GM12878 (cell line): ENCODE measurements around the gene MDFIC. TPM values are rescaled to one million over a fixed set of nuclear protein-coding genes. Genes with fewer than 3 reads are reported as not detected.
A peak's percentile ranks its signal among the peaks of the same experiment; 100 is the strongest.

Experiments used
- ATAC-seq: fragments of 200-7000 bp; cut with Tn5 transposase; 3 replicates; pipeline ENCODE4 v1.9.1; 2020; ENCODE audit warnings: mild to moderate bottlenecking, moderate library complexity
- BruUV-seq: library from RNA; stranded (reverse); fragments of 400-500 nt; replicated peaks from 2 replicates; lab custom pipeline; 2021; lab: Mats Ljungman, UMichigan
- CTCF ChIA-PET: fragments of 300-600 bp; sonication (Branson Sonifier 250); formaldehyde crosslinking; extraction: SDS; loops from one replicate; lab custom pipeline; 2021; ENCODE audit warnings: inconsistent platforms; lab: Yijun Ruan, JAX
- POLR2A ChIA-PET: fragments of 350-600 bp; formaldehyde crosslinking; extraction: SDS; loops from one replicate; lab custom pipeline; 2021; ENCODE audit warnings: inconsistent platforms; lab: Charles Lee
- RAD21 ChIA-PET: fragments of 300-600 bp; sonication (Branson Sonifier 250); formaldehyde crosslinking; loops from one replicate; lab custom pipeline; 2023; ENCODE audit warnings: antibody characterized with exemption; ENCODE audit not compliant: unreplicated experiment; lab: Charles Lee
- SMC1A ChIA-PET: fragments of 300-600 bp; sonication (Branson Sonifier 250); formaldehyde crosslinking; loops from one replicate; lab custom pipeline; 2023; ENCODE audit not compliant: unreplicated experiment, uncharacterized antibody; lab: Charles Lee
- DNase-seq: peaks from one replicate; pipeline ENCODE4 v3.0.0-alpha.2; 2011; ENCODE audit warnings: low read depth, low spot score
- FAIRE-seq: peaks from 3 replicates; lab custom pipeline; 2011; peaks lifted over from hg19 to GRCh38; lab: Jason Lieb, UNC
- H2AFZ ChIP-seq: 2 replicates; pipeline ENCODE4 v1.6.0; 2011; ENCODE audit warnings: low read depth, low read length, control low read depth; ENCODE audit not compliant: control insufficient read depth
- H3K27ac ChIP-seq: 2 replicates; pipeline ENCODE4 v1.5.1; 2011; ENCODE audit warnings: control low read depth; ENCODE audit not compliant: control insufficient read depth, insufficient read depth
- H3K27me3 ChIP-seq, 2 experiments: replicated peaks in 1 of 2; 2 replicates each; pipeline versions ENCODE4 v1.6.0 to v1.6.1; 2011; ENCODE audit warnings: low read length in 1 of 2; ENCODE audit not compliant: control insufficient read depth in 2 of 2, insufficient read depth in 2 of 2
- H3K36me3 ChIP-seq, 2 experiments: 2 replicates each; pipeline ENCODE4 v1.5.1; 2011; ENCODE audit warnings: low read length in 1 of 2; ENCODE audit not compliant: control insufficient read depth in 2 of 2, insufficient read depth in 2 of 2
- H3K4me1 ChIP-seq: 2 replicates; pipeline ENCODE4 v1.6.1; 2011; ENCODE audit warnings: mild to moderate bottlenecking, low read length, moderate library complexity, mixed read lengths; ENCODE audit not compliant: control insufficient read depth, insufficient read depth
- H3K4me2 ChIP-seq: 2 replicates; pipeline ENCODE4 v1.6.0; 2011; ENCODE audit warnings: control low read depth; ENCODE audit not compliant: control insufficient read depth, insufficient read depth
- H3K4me3 ChIP-seq: fragments of 200-600 bp; sonication (generic); 2 replicates; pipeline ENCODE4 v1.5.1; 2016
- H3K79me2 ChIP-seq: 2 replicates; pipeline ENCODE4 v1.6.0; 2011; ENCODE audit warnings: low read length; ENCODE audit not compliant: control insufficient read depth, insufficient read depth
- H3K9ac ChIP-seq: 2 replicates; pipeline ENCODE4 v1.8.0; 2011; ENCODE audit warnings: low read length, control low read depth, mixed read lengths; ENCODE audit not compliant: control insufficient read depth, insufficient read depth
- H3K9me3 ChIP-seq: replicated peaks from 3 replicates; pipeline ENCODE4 v1.5.1; 2011; ENCODE audit warnings: mild to moderate bottlenecking, low read length; ENCODE audit not compliant: control insufficient read depth, insufficient read depth
- H4K20me1 ChIP-seq: 2 replicates; pipeline ENCODE4 v1.6.0; 2011; ENCODE audit not compliant: control insufficient read depth, insufficient read depth
- EED ChIP-seq: sonication (generic); IDR thresholded peaks from 2 replicates; pipeline ENCODE4 v1.6.1; 2016; ENCODE audit warnings: antibody characterized with exemption, low read depth
- EGR1 ChIP-seq, 2 experiments: IDR thresholded peaks; 1 replicate in 1 of 2; 2 replicates in 1 of 2; pipeline ENCODE4 v1.6.1; 2011 to 2012; ENCODE audit warnings: low read depth in 2 of 2, low read length in 2 of 2, borderline replicate concordance in 1 of 2, mild to moderate bottlenecking in 1 of 2, moderate library complexity in 1 of 2
- EP300 ChIP-seq, 2 experiments: fragments of 150-350 bp in 1 of 2; IDR thresholded peaks; 2 replicates each; pipeline ENCODE4 v1.6.1; 2011 to 2012; ENCODE audit warnings: low read depth in 2 of 2, low read length in 2 of 2, borderline replicate concordance in 1 of 2, improper control_type of control experiment in 1 of 2, inconsistent platforms in 1 of 2; ENCODE audit not compliant: control insufficient read depth in 1 of 2
- ETV6 ChIP-seq, 2 experiments: fragments of 450-650 bp in 1 of 2; IDR thresholded peaks in 1 of 2; conservative IDR thresholded peaks in 1 of 2; 2 replicates each; pipeline ENCODE4 v1.6.1; 2014; ENCODE audit warnings: antibody characterized with exemption in 1 of 2, borderline replicate concordance in 1 of 2, low read depth in 1 of 2, mild to moderate bottlenecking in 1 of 2, moderate library complexity in 1 of 2
- GABPA ChIP-seq: IDR thresholded peaks from 2 replicates; pipeline ENCODE4 v1.6.1; 2014; ENCODE audit warnings: antibody characterized with exemption, low read depth, mild to moderate bottlenecking, inconsistent platforms
- HDAC6 ChIP-seq: fragments of 200-600 bp; sonication (generic); IDR thresholded peaks from one replicate; pipeline ENCODE4 v1.8.0; 2017; ENCODE audit warnings: antibody characterized with exemption; ENCODE audit not compliant: unreplicated experiment
- MYB ChIP-seq: fragments of 150-350 bp; IDR thresholded peaks from 2 replicates; pipeline ENCODE4 v1.6.1; 2014; ENCODE audit warnings: mild to moderate bottlenecking, low read depth, low read length, borderline replicate concordance
- NR2C1 ChIP-seq: fragments of 450-650 bp; IDR thresholded peaks from 2 replicates; pipeline ENCODE4 v1.6.1; 2017; ENCODE audit warnings: antibody characterized with exemption, mild to moderate bottlenecking, moderate library complexity
- POLR2A ChIP-seq: IDR thresholded peaks from 2 replicates; pipeline ENCODE4 v1.6.1; 2011; ENCODE audit warnings: low read depth, mild to moderate bottlenecking, low read length
- RFX5 ChIP-seq: IDR thresholded peaks from 2 replicates; pipeline ENCODE4 v1.6.1; 2011; ENCODE audit warnings: low read depth, low read length, improper control_type of control experiment
- SIN3A ChIP-seq: IDR thresholded peaks from 2 replicates; pipeline ENCODE4 v1.6.1; 2012; ENCODE audit warnings: low read depth, low read length, improper control_type of control experiment
- SMAD1 ChIP-seq: fragments of 450-650 bp; IDR thresholded peaks from 2 replicates; pipeline ENCODE4 v1.6.1; 2018; ENCODE audit warnings: mild to moderate bottlenecking, low read depth; ENCODE audit not compliant: partially characterized antibody
- SPI1 ChIP-seq: IDR thresholded peaks from 2 replicates; pipeline ENCODE4 v1.6.1; 2011; ENCODE audit warnings: low read depth, mild to moderate bottlenecking, low read length, moderate library complexity, borderline replicate concordance; ENCODE audit not compliant: insufficient read depth
- SREBF2 ChIP-seq: IDR thresholded peaks from 2 replicates; pipeline ENCODE4 v1.6.1; 2012; ENCODE audit warnings: mild to moderate bottlenecking, low read length
- ZNF622 ChIP-seq: fragments of 450-650 bp; IDR thresholded peaks from 2 replicates; pipeline ENCODE4 v1.6.1; 2017; ENCODE audit warnings: mild to moderate bottlenecking, inconsistent platforms
- ZZZ3 ChIP-seq: IDR thresholded peaks from 2 replicates; pipeline ENCODE4 v1.6.1; 2011; ENCODE audit warnings: low read depth; ENCODE audit not compliant: control insufficient read depth, insufficient read length
- WGBS: methylation state at CpG from one replicate; pipeline ENCODE4 v1.1.6; 2016; ENCODE audit warnings: low lambda C conversion rate; ENCODE audit not compliant: insufficient replicate concordance, insufficient coverage; ENCODE audit errors: missing lambda C conversion rate; 5-methylcytosine and 5-hydroxymethylcytosine counted together
- in situ Hi-C: fragments of 300-500 bp; cut with MboI; formaldehyde crosslinking; loops from 9 replicates; pipeline ENCODE4 v1.14.3; 2018; ENCODE audit warnings: mixed read lengths
- intact Hi-C: fragments of 100-400 bp; cut with micrococcal nuclease; formaldehyde crosslinking; loops from one replicate; pipeline ENCODE4 v1.14.2; 2022; ENCODE audit not compliant: unreplicated experiment
- polyA plus RNA-seq, 11 experiments: library from polyadenylated mRNA; depleted of rRNA in 4 of 11; unstranded in 6 of 11; stranded (reverse) in 5 of 11; fragments of >200 nt; fragmentation: Nextera tagmentation in 4 of 11; fragmentation: Illumina TruSeq in 1 of 11; extraction: Ambion mirVana in 4 of 11; extraction: Trizol in 1 of 11; gene quantifications; 1 replicate in 1 of 11; 2 replicates in 10 of 11; pipeline versions ENCODE4 v1.2.1 to v1.2.3, GENCODE V29; 2011 to 2016; ENCODE audit warnings: inconsistent platforms in 2 of 11, missing spikeins in 2 of 11, low read depth in 1 of 11
- total RNA-seq, 4 experiments: library from RNA; depleted of rRNA in 3 of 4; stranded (reverse); fragments of >200 nt in 3 of 4; fragmentation: Illumina TruSeq in 1 of 4; extraction: Trizol in 1 of 4; gene quantifications; 2 replicates each; pipeline versions ENCODE4 v1.2.1 to v1.2.3, GENCODE V29; 2013 to 2021
- TF ChIP-seq, protein P1 (sequence below): fragments of 150-350 bp; IDR thresholded peaks from 2 replicates; pipeline ENCODE4 v1.6.1; 2014; ENCODE audit warnings: mild to moderate bottlenecking, low read depth, low read length
- TF ChIP-seq, protein P2 (sequence below): IDR thresholded peaks from 2 replicates; pipeline ENCODE4 v1.6.1; 2011; ENCODE audit warnings: borderline replicate concordance, low read depth, mild to moderate bottlenecking, moderate library complexity, low read length; ENCODE audit not compliant: insufficient read depth, poor library complexity, severe bottlenecking
- TF ChIP-seq, protein P3 (sequence below): fragments of 450-650 bp; IDR thresholded peaks from 2 replicates; pipeline ENCODE4 v1.6.1; 2016; ENCODE audit warnings: mild to moderate bottlenecking
- TF ChIP-seq, protein P4 (sequence below): fragments of 450-650 bp; IDR thresholded peaks from 2 replicates; pipeline ENCODE4 v1.6.1; 2014; ENCODE audit warnings: mild to moderate bottlenecking

Gene MDFIC
- total and polyA plus RNA-seq, 10 of the 15 experiments (the other 5 are each of a cell fraction or from before 2014, with no cell fraction given): 7.3 to 58.4 (median 40.0) TPM

DNA sequence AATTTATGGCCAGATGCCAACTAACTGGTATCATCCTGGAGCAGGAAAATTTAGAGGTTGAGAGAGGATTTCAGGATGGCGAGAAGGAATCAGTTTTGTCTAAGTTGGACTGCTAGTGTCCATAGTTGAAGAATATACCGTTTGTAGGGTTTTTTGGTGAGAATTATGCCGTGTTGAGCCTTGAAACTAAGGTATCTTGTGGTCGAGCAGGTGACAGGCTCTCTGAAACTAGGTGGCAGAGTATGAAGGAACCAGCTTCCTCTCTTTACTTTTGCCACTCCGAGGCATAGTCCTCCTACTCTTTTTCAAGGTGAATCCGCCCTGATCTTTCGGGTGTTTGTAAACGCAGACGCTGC is 9.7 kb downstream of the MDFIC start:
- Histone ChIP-seq H3K79me2 (peaks cover 98% of the 10 kb centered on the region), H3K4me2 (peak overlapping the region; percentile 92), H3K27ac (peak overlapping the region; percentile 92), H3K36me3 (no peaks in the 10 kb centered on the region), H3K9ac (peak overlapping the region; percentile 33), H3K4me3 (peak overlapping the region; percentile 62), H3K4me1 (peaks cover 29% of the 10 kb centered on the region), H3K27me3 (no peaks in the 10 kb centered on the region), H4K20me1 (no peaks in the 10 kb centered on the region), H3K9me3 (no peaks in the 10 kb centered on the region), H2AFZ (no peak overlapping the region)
- ChIA-PET POLR2A (interaction anchor here (1.3 to 3.2 kb wide), 2 partner anchors 7 to 13 kb away, joined by 8 to 19 read pairs; no protein-coding TSS in a partner anchor), SMC1A (interaction anchor here (0.9 to 15.8 kb wide), 12 partner anchors 7 to 286 kb away, joined by 3 to 154 read pairs (median 5); partner anchors contain the start of gene MDFIC), CTCF (interaction anchor here (1.3 to 3.0 kb wide), 4 partner anchors 7 to 66 kb away, joined by 3 to 26 read pairs (median 12); no protein-coding TSS in a partner anchor), RAD21 (interaction anchor here (1.3 to 7.3 kb wide), 8 partner anchors 7 to 70 kb away, joined by 3 to 80 read pairs (median 6); no protein-coding TSS in a partner anchor)
- DNase-seq (no peak), ATAC-seq (peak; percentile 76), FAIRE-seq (peak; percentile 90)
- under 1% methylated on average over 9 of the region's 9 CpGs for WGBS
- in situ Hi-C loops: no loop called here
- no TSS peak for BruUV-seq
- intact Hi-C loops: no loop called here
- TF ChIP-seq, protein P1, sequence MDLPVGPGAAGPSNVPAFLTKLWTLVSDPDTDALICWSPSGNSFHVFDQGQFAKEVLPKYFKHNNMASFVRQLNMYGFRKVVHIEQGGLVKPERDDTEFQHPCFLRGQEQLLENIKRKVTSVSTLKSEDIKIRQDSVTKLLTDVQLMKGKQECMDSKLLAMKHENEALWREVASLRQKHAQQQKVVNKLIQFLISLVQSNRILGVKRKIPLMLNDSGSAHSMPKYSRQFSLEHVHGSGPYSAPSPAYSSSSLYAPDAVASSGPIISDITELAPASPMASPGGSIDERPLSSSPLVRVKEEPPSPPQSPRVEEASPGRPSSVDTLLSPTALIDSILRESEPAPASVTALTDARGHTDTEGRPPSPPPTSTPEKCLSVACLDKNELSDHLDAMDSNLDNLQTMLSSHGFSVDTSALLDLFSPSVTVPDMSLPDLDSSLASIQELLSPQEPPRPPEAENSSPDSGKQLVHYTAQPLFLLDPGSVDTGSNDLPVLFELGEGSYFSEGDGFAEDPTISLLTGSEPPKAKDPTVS: no peak
- TF ChIP-seq EP300 (IDR thresholded peaks at IDR 0.05; ENCODE audit: borderline replicate concordance in 1 of 2, control insufficient read depth in 1 of 2, low read depth in 2 of 2, low read length in 2 of 2) (peak; percentile 10 to 54; a peak in 2 of 4 replicates), ZNF622 (no peak), EGR1 (IDR thresholded peaks at IDR 0.05; ENCODE audit: borderline replicate concordance in 1 of 2, low read depth in 2 of 2, low read length in 2 of 2) (no peak), SPI1 (peak; percentile 75), GABPA (no peak), HDAC6 (no peak), SIN3A (no peak), SREBF2 (no peak), ZZZ3 (no peak), ETV6 (conservative IDR thresholded peaks at IDR 0.05 in 1 of 2, IDR thresholded peaks at IDR 0.05 in 1 of 2; ENCODE audit: borderline replicate concordance in 1 of 2, low read depth in 1 of 2) (peak in 1 of 2 experiments; percentile 66; a peak in 2 of 4 replicates), NR2C1 (no peak), RFX5 (no peak), EED (peak; percentile 78), MYB (no peak), POLR2A (no peak), SMAD1 (no peak)
- TF ChIP-seq, protein P2, sequence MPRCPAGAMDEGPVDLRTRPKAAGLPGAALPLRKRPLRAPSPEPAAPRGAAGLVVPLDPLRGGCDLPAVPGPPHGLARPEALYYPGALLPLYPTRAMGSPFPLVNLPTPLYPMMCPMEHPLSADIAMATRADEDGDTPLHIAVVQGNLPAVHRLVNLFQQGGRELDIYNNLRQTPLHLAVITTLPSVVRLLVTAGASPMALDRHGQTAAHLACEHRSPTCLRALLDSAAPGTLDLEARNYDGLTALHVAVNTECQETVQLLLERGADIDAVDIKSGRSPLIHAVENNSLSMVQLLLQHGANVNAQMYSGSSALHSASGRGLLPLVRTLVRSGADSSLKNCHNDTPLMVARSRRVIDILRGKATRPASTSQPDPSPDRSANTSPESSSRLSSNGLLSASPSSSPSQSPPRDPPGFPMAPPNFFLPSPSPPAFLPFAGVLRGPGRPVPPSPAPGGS: no peak
- TF ChIP-seq, protein P3, sequence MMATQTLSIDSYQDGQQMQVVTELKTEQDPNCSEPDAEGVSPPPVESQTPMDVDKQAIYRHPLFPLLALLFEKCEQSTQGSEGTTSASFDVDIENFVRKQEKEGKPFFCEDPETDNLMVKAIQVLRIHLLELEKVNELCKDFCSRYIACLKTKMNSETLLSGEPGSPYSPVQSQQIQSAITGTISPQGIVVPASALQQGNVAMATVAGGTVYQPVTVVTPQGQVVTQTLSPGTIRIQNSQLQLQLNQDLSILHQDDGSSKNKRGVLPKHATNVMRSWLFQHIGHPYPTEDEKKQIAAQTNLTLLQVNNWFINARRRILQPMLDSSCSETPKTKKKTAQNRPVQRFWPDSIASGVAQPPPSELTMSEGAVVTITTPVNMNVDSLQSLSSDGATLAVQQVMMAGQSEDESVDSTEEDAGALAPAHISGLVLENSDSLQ: no peak
- TF ChIP-seq, protein P4, sequence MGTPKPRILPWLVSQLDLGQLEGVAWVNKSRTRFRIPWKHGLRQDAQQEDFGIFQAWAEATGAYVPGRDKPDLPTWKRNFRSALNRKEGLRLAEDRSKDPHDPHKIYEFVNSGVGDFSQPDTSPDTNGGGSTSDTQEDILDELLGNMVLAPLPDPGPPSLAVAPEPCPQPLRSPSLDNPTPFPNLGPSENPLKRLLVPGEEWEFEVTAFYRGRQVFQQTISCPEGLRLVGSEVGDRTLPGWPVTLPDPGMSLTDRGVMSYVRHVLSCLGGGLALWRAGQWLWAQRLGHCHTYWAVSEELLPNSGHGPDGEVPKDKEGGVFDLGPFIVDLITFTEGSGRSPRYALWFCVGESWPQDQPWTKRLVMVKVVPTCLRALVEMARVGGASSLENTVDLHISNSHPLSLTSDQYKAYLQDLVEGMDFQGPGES: no peak
